ENCODE measurements around the gene TMEM144. TPM values are rescaled to one million over a fixed set of nuclear protein-coding genes. Genes with fewer than 3 reads are reported as not detected.

The TMEM144 gene
- total and polyA plus RNA-seq, 4 donors = 0.56 to 2.8 (median 1.6) TPM

DNA sequence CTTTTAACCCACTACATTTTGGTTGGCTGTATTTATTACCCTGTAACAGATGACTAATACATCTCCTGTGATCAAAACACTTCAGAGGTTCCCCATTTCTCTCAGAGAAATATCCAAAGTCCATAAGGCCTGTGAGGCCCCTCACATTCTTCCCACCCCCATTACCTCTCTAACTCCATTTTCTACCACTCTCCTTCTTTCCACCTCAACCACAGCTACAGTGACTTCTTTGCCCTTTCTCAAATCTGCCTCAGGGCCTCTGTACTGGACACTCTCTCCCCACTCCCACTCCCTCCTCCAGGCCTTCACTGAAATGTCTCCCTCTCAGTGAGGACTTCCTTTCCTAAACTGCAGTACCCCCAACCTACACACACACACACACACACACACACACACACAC lies 8.4 kb upstream of the TMEM144 start:
- Histone ChIP-seq H3K36me3 (ENCODE audit: control insufficient read depth in 4 of 4, insufficient read depth in 3 of 4, low read depth in 1 of 4, low read length in 3 of 4) (no peaks in the 10 kb centered on the region), H3K27ac (ENCODE audit: low read depth in 1 of 2, low read length in 2 of 2) (no peak overlapping the region), H3K27me3 (ENCODE audit: control insufficient read depth in 4 of 4, insufficient read depth in 4 of 4, low read length in 3 of 4) (no peaks in the 10 kb centered on the region), H3K9ac (ENCODE audit: low read depth in 1 of 2, low read length in 2 of 2) (no peak overlapping the region), H3K4me1 (ENCODE audit: control insufficient read depth in 4 of 4, insufficient read depth in 4 of 4, low read length in 3 of 4) (no peaks in the 10 kb centered on the region), H3K4me3 (ENCODE audit: low read depth in 1 of 3, low read length in 3 of 3) (no peak overlapping the region), H3K9me3 (ENCODE audit: control insufficient read depth in 4 of 4, low read length in 3 of 4) (no peaks in the 10 kb centered on the region)
- DNase-seq (ENCODE audit: low spot score) = no peak
- TF ChIP-seq TAF1 (conservative IDR thresholded peaks at IDR 0.05) (no peak), JUND (IDR thresholded peaks at IDR 0.05) (no peak), YY1 (IDR thresholded peaks at IDR 0.05) (no peak), HNF4G (IDR thresholded peaks at IDR 0.05) (no peak), RAD21 (IDR thresholded peaks at IDR 0.05) (no peak), HNF4A (conservative IDR thresholded peaks at IDR 0.05) (no peak), SP1 (IDR thresholded peaks at IDR 0.05) (no peak), NR2F2 (IDR thresholded peaks at IDR 0.05) (no peak), EGR1 (IDR thresholded peaks at IDR 0.05; ENCODE audit: low read depth in 2 of 2) (no peak), FOXA2 (IDR thresholded peaks at IDR 0.05) (no peak)
- TF ChIP-seq, protein P1, sequence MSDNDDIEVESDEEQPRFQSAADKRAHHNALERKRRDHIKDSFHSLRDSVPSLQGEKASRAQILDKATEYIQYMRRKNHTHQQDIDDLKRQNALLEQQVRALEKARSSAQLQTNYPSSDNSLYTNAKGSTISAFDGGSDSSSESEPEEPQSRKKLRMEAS (IDR thresholded peaks at IDR 0.05) = no peak
- TF ChIP-seq, protein P2, sequence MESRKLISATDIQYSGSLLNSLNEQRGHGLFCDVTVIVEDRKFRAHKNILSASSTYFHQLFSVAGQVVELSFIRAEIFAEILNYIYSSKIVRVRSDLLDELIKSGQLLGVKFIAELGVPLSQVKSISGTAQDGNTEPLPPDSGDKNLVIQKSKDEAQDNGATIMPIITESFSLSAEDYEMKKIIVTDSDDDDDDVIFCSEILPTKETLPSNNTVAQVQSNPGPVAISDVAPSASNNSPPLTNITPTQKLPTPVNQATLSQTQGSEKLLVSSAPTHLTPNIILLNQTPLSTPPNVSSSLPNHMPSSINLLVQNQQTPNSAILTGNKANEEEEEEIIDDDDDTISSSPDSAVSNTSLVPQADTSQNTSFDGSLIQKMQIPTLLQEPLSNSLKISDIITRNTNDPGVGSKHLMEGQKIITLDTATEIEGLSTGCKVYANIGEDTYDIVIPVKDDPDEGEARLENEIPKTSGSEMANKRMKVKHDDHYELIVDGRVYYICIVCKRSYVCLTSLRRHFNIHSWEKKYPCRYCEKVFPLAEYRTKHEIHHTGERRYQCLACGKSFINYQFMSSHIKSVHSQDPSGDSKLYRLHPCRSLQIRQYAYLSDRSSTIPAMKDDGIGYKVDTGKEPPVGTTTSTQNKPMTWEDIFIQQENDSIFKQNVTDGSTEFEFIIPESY (IDR thresholded peaks at IDR 0.05) = no peak
- TF ChIP-seq, protein P3, sequence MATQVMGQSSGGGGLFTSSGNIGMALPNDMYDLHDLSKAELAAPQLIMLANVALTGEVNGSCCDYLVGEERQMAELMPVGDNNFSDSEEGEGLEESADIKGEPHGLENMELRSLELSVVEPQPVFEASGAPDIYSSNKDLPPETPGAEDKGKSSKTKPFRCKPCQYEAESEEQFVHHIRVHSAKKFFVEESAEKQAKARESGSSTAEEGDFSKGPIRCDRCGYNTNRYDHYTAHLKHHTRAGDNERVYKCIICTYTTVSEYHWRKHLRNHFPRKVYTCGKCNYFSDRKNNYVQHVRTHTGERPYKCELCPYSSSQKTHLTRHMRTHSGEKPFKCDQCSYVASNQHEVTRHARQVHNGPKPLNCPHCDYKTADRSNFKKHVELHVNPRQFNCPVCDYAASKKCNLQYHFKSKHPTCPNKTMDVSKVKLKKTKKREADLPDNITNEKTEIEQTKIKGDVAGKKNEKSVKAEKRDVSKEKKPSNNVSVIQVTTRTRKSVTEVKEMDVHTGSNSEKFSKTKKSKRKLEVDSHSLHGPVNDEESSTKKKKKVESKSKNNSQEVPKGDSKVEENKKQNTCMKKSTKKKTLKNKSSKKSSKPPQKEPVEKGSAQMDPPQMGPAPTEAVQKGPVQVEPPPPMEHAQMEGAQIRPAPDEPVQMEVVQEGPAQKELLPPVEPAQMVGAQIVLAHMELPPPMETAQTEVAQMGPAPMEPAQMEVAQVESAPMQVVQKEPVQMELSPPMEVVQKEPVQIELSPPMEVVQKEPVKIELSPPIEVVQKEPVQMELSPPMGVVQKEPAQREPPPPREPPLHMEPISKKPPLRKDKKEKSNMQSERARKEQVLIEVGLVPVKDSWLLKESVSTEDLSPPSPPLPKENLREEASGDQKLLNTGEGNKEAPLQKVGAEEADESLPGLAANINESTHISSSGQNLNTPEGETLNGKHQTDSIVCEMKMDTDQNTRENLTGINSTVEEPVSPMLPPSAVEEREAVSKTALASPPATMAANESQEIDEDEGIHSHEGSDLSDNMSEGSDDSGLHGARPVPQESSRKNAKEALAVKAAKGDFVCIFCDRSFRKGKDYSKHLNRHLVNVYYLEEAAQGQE (IDR thresholded peaks at IDR 0.05) = no peak

DNA sequence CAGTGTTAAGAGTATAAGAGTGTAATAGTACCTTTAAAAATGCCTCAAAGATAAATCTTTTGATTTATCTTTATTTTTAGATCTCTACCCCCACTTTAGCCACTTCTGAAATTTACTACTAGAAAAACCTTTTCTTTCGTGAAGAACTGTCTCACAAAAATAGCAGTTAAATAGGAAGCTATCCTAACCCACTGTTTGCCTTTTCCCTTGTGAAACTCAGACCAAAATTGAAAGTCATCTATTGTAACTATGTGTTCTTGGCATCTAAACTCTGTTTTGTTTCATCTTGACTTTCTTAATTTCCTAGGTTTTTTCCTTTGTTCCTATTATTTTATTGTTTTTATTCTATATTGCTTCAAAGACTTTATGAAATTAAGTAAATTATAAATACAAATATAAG lies 7.8 kb upstream of the TMEM144 start:
- H3K4me1 ChIP-seq (ENCODE audit: control insufficient read depth in 4 of 4, insufficient read depth in 4 of 4, low read length in 3 of 4) = no peaks in the 10 kb centered on the region
- H3K9me3 ChIP-seq (ENCODE audit: control insufficient read depth in 4 of 4, low read length in 3 of 4) = no peaks in the 10 kb centered on the region
- no peak overlapping the region for H3K4me3 ChIP-seq (ENCODE audit: low read depth in 1 of 3, low read length in 3 of 3)
- no peaks in the 10 kb centered on the region for H3K36me3 ChIP-seq (ENCODE audit: control insufficient read depth in 4 of 4, insufficient read depth in 3 of 4, low read depth in 1 of 4, low read length in 3 of 4)
- TF ChIP-seq, protein P4, sequence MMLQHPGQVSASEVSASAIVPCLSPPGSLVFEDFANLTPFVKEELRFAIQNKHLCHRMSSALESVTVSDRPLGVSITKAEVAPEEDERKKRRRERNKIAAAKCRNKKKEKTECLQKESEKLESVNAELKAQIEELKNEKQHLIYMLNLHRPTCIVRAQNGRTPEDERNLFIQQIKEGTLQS (IDR thresholded peaks at IDR 0.05) = no peak
- H3K9ac ChIP-seq (ENCODE audit: low read depth in 1 of 2, low read length in 2 of 2) = no peak overlapping the region
- no peak overlapping the region for H3K27ac ChIP-seq (ENCODE audit: low read depth in 1 of 2, low read length in 2 of 2)
- no peak for DNase-seq (ENCODE audit: low spot score)
- H3K27me3 ChIP-seq (ENCODE audit: control insufficient read depth in 4 of 4, insufficient read depth in 4 of 4, low read length in 3 of 4) = no peaks in the 10 kb centered on the region
- WGBS = 69% methylated on average over 1 of the region's 1 CpG

DNA sequence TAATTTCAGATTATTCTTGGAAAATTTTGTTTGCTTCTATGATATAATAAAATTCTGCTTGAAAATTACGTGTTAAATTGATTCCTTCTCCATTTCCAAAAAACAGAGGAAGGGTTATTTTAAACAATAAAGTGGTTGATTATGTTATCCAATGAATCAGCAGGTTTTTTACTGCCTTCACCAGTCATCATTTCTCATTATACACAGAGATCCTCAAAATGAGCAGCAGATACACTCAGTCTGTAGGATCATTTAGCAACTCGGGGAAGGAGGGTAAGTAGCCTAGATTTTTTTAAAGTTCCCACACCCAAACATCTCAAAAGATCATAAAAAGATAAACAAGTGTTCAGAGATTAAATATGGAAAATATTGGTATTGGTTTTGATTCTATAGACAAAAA lies 6.8 kb upstream of the TMEM144 start:
- H3K4me1 ChIP-seq (ENCODE audit: control insufficient read depth in 4 of 4, insufficient read depth in 4 of 4, low read length in 3 of 4) = no peaks in the 10 kb centered on the region
- TF ChIP-seq, protein P5, sequence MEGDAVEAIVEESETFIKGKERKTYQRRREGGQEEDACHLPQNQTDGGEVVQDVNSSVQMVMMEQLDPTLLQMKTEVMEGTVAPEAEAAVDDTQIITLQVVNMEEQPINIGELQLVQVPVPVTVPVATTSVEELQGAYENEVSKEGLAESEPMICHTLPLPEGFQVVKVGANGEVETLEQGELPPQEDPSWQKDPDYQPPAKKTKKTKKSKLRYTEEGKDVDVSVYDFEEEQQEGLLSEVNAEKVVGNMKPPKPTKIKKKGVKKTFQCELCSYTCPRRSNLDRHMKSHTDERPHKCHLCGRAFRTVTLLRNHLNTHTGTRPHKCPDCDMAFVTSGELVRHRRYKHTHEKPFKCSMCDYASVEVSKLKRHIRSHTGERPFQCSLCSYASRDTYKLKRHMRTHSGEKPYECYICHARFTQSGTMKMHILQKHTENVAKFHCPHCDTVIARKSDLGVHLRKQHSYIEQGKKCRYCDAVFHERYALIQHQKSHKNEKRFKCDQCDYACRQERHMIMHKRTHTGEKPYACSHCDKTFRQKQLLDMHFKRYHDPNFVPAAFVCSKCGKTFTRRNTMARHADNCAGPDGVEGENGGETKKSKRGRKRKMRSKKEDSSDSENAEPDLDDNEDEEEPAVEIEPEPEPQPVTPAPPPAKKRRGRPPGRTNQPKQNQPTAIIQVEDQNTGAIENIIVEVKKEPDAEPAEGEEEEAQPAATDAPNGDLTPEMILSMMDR (IDR thresholded peaks at IDR 0.05; ENCODE audit: low read depth, low read length, missing input control) = no peak
- TF ChIP-seq, protein P1 (IDR thresholded peaks at IDR 0.05) = no peak
- TF ChIP-seq JUND (IDR thresholded peaks at IDR 0.05) = no peak
- TF ChIP-seq RAD21 (IDR thresholded peaks at IDR 0.05) = no peak
- TF ChIP-seq FOXA2 (IDR thresholded peaks at IDR 0.05) = no peak
- TF ChIP-seq, protein P3 (IDR thresholded peaks at IDR 0.05) = no peak
- TF ChIP-seq NR2F2 (IDR thresholded peaks at IDR 0.05) = no peak
- no peak for TF ChIP-seq TAF1 (conservative IDR thresholded peaks at IDR 0.05)
- TF ChIP-seq RXRA (IDR thresholded peaks at IDR 0.05) = no peak
- TF ChIP-seq HNF4G (IDR thresholded peaks at IDR 0.05) = no peak

More for the DNA sequence above, 6.8 kb upstream of the TMEM144 start:
- no peak for DNase-seq (ENCODE audit: low spot score)
- Histone ChIP-seq H3K9ac (ENCODE audit: low read depth in 1 of 2, low read length in 2 of 2) (no peak overlapping the region), H3K27me3 (ENCODE audit: control insufficient read depth in 4 of 4, insufficient read depth in 4 of 4, low read length in 3 of 4) (no peaks in the 10 kb centered on the region), H3K9me3 (ENCODE audit: control insufficient read depth in 4 of 4, low read length in 3 of 4) (no peaks in the 10 kb centered on the region), H3K27ac (ENCODE audit: low read depth in 1 of 2, low read length in 2 of 2) (no peak overlapping the region), H3K36me3 (ENCODE audit: control insufficient read depth in 4 of 4, insufficient read depth in 3 of 4, low read depth in 1 of 4, low read length in 3 of 4) (no peaks in the 10 kb centered on the region), H3K4me3 (ENCODE audit: low read depth in 1 of 3, low read length in 3 of 3) (no peak overlapping the region)
- WGBS = 76% methylated on average over 2 of the region's 2 CpGs

All from liver (tissue), 9 donors.